ENCODE results near the gene IQGAP1. TPM values are rescaled to one million over a fixed set of nuclear protein-coding genes. Genes with fewer than 3 reads are reported as not detected.

IQGAP1 gene
- total and polyA plus RNA-seq, 9 of the 15 experiments (the other 6 are each of a cell fraction or from before 2014, with no cell fraction given), result 37.6 to 143 (median 77.7) TPM

DNA sequence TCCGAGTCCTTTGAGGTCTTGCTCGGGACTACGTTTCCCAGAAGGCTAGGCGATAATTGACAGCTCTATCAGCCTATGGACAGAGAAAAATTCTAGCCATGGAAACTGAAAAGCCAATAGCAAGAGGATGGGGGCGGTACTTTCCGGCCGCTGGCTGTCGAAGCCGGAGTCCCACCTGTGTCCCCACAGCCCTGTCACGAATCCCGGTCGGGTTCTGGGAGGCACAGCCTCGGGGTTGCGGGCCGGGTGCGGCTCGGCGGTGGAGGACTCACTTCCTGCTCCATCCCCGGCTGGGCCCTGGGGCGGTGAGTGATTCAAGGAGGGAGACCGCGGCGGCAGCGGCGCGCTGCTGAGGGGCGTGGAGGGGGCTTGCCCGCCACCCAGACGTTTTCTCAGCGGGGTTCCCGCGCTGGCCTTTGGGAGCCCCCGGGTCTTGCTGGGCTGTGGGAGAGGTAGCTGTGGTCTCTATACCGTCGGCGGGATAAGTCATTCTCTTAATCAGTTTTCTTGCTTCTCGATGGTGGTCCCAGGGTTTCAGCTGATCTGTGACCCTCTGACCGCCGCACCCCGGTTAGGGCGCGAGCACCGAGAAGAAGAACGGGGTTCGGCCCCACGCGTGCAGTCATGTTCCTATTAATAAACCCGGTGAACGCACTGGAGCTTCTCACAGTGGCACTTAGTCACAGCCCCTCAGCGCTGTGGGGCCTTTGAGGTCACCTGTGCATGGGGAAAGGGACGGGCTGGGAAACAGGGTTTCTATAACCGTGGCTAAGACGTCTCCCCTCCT is 35.7 kb upstream of the IQGAP1 start, which contains the start of gene ZNF774 (continued):
- TF ChIP-seq, protein P1, sequence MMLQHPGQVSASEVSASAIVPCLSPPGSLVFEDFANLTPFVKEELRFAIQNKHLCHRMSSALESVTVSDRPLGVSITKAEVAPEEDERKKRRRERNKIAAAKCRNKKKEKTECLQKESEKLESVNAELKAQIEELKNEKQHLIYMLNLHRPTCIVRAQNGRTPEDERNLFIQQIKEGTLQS (IDR thresholded peaks at IDR 0.05), result peak; percentile 39; the same call in 1 of the 2 replicates
- TF ChIP-seq, protein P1 (CRISPR knock-in tag; conservative IDR thresholded peaks at IDR 0.05), result no peak
- TF ChIP-seq, protein P2, sequence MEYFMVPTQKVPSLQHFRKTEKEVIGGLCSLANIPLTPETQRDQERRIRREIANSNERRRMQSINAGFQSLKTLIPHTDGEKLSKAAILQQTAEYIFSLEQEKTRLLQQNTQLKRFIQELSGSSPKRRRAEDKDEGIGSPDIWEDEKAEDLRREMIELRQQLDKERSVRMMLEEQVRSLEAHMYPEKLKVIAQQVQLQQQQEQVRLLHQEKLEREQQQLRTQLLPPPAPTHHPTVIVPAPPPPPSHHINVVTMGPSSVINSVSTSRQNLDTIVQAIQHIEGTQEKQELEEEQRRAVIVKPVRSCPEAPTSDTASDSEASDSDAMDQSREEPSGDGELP (CRISPR knock-in tag; IDR thresholded peaks at IDR 0.05; ENCODE audit: borderline replicate concordance), result peak; percentile 86; the same call in 1 of the 2 replicates
- TF ChIP-seq, protein P3, sequence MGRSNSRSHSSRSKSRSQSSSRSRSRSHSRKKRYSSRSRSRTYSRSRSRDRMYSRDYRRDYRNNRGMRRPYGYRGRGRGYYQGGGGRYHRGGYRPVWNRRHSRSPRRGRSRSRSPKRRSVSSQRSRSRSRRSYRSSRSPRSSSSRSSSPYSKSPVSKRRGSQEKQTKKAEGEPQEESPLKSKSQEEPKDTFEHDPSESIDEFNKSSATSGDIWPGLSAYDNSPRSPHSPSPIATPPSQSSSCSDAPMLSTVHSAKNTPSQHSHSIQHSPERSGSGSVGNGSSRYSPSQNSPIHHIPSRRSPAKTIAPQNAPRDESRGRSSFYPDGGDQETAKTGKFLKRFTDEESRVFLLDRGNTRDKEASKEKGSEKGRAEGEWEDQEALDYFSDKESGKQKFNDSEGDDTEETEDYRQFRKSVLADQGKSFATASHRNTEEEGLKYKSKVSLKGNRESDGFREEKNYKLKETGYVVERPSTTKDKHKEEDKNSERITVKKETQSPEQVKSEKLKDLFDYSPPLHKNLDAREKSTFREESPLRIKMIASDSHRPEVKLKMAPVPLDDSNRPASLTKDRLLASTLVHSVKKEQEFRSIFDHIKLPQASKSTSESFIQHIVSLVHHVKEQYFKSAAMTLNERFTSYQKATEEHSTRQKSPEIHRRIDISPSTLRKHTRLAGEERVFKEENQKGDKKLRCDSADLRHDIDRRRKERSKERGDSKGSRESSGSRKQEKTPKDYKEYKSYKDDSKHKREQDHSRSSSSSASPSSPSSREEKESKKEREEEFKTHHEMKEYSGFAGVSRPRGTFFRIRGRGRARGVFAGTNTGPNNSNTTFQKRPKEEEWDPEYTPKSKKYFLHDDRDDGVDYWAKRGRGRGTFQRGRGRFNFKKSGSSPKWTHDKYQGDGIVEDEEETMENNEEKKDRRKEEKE (IDR thresholded peaks at IDR 0.05; ENCODE audit: borderline replicate concordance in 1 of 2, control insufficient read depth in 1 of 2, low read depth in 2 of 2, low read length in 1 of 2), result no peak
- 0 out of 2 replicates have a peak, but pooled peaks have one; percentile 77 for TF ChIP-seq KAT7 (CRISPR knock-in tag; IDR thresholded peaks at IDR 0.05; ENCODE audit: borderline replicate concordance)
- TF ChIP-seq, protein P4, sequence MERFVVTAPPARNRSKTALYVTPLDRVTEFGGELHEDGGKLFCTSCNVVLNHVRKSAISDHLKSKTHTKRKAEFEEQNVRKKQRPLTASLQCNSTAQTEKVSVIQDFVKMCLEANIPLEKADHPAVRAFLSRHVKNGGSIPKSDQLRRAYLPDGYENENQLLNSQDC (CRISPR knock-in tag; IDR thresholded peaks at IDR 0.05), result no peak
- TF ChIP-seq ZFP36 (IDR thresholded peaks at IDR 0.05; ENCODE audit: low read depth, low read length, partially characterized antibody), result peak; percentile 17
- TF ChIP-seq, protein P5, sequence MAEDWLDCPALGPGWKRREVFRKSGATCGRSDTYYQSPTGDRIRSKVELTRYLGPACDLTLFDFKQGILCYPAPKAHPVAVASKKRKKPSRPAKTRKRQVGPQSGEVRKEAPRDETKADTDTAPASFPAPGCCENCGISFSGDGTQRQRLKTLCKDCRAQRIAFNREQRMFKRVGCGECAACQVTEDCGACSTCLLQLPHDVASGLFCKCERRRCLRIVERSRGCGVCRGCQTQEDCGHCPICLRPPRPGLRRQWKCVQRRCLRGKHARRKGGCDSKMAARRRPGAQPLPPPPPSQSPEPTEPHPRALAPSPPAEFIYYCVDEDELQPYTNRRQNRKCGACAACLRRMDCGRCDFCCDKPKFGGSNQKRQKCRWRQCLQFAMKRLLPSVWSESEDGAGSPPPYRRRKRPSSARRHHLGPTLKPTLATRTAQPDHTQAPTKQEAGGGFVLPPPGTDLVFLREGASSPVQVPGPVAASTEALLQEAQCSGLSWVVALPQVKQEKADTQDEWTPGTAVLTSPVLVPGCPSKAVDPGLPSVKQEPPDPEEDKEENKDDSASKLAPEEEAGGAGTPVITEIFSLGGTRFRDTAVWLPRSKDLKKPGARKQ (CRISPR knock-in tag; IDR thresholded peaks at IDR 0.05), result no peak
- TF ChIP-seq NFYB (IDR thresholded peaks at IDR 0.05; ENCODE audit: extremely low read depth, insufficient read length), result peak; percentile 96
- 0 out of 2 replicates have a peak, but pooled peaks have one; percentile 35 for TF ChIP-seq MEF2D (tag; conservative IDR thresholded peaks at IDR 0.05; ENCODE audit: low read depth)
- TF ChIP-seq HEY1 (CRISPR knock-in tag; IDR thresholded peaks at IDR 0.05; ENCODE audit: borderline replicate concordance), result no peak
- TF ChIP-seq CREM (IDR thresholded peaks at IDR 0.05; ENCODE audit: low read depth), result peak; percentile 57; the same call in 1 of the 2 replicates
- no peak for TF ChIP-seq CEBPG (CRISPR knock-in tag; IDR thresholded peaks at IDR 0.05)
- TF ChIP-seq CEBPG (tag; conservative IDR thresholded peaks at IDR 0.05 in 1 of 2, IDR thresholded peaks at IDR 0.05 in 1 of 2), result no peak
- TF ChIP-seq ETV5 (CRISPR knock-in tag; IDR thresholded peaks at IDR 0.05; ENCODE audit: low read depth), result peak; percentile 70
- peak; percentile 92 for TF ChIP-seq RFX1 (IDR thresholded peaks at IDR 0.05)
- TF ChIP-seq TAF1 (IDR thresholded peaks at IDR 0.05; ENCODE audit: control insufficient read depth, extremely low read depth, insufficient read depth, low read length, severe bottlenecking), result peak; percentile 38
- TF ChIP-seq NFATC3 (IDR thresholded peaks at IDR 0.05), result no peak
- TF ChIP-seq XRCC4 (IDR thresholded peaks at IDR 0.05; ENCODE audit: extremely low read depth, insufficient read depth, insufficient read length), result no peak
- peak; percentile 92 for TF ChIP-seq ZNF143 (CRISPR knock-in tag; IDR thresholded peaks at IDR 0.05)
